Eye (tissue), 1 donor: ENCODE measurements around the gene HSF4.

ENCODE experiments used
- DNase-seq: peaks from one replicate; pipeline ENCODE4 v3.0.0-alpha.2; 2015

Gene HSF4

GRCh38 chr16:67204076-67204475 is 39.5 kb downstream of the HSF4 start:
- no peak for DNase-seq

GRCh38 chr16:67206129-67206837 is 41.7 kb downstream of the HSF4 start:
- no peak for DNase-seq

GRCh38 chr16:67206838-67207248 is 42.3 kb downstream of the HSF4 start:
- DNase-seq, result no peak

- DNase-seq, result no peak
Measured at GRCh38 chr16:67207249-67208091, 42.9 kb downstream of the HSF4 start.

- DNase-seq, result no peak
Measured at GRCh38 chr16:67208154-67208896, 43.8 kb downstream of the HSF4 start.

- DNase-seq, result no peak
Measured at GRCh38 chr16:67209565-67209964, 45.0 kb downstream of the HSF4 start.

- no peak for DNase-seq
Measured at GRCh38 chr16:67210069-67210937, 45.8 kb downstream of the HSF4 start.

- DNase-seq, result no peak
Measured at GRCh38 chr16:67211674-67212073, 47.1 kb downstream of the HSF4 start.

- no peak for DNase-seq
Measured at GRCh38 chr16:67212766-67213165, 48.2 kb downstream of the HSF4 start.

- no peak for DNase-seq
Measured at GRCh38 chr16:67213197-67214019, 48.9 kb downstream of the HSF4 start.

GRCh38 chr16:67215706-67216105 is 51.2 kb downstream of the HSF4 start:
- no peak for DNase-seq

- no peak for DNase-seq
Measured at GRCh38 chr16:67216612-67217490, 52.3 kb downstream of the HSF4 start.
